ENCODE results near the gene DHX32. TPM values are rescaled to one million over a fixed set of nuclear protein-coding genes. Genes with fewer than 3 reads are reported as not detected.
A peak's percentile ranks its signal among the peaks of the same experiment; 100 is the strongest.

Gene DHX32
- total and polyA plus RNA-seq, 2 experiments from 2014 or later = 40.6 to 50.8 TPM

DNA sequence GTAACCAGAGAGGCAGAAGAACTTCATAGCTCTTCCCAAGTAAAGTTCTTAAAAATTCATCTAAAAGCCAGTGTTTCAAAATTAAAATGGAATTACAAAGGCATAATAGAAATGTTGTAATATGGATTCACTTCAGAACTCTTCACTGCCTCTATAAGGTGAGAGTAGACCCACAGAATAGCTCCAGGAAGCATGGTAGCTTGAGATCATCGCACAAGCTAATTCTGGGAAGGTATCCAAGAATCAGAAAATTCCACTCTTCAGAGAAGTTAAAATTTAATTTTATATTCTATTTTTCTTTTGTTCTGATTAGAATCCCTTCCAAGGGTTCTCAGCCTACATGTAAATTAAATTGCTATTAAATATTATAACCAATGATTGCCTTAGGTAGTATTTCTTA lies 1.5 kb upstream of the DHX32 start:
- Histone ChIP-seq H3K4me1 (ENCODE audit: insufficient read depth) (peaks cover 7% of the 10 kb centered on the region), H3K4me2 (no peak overlapping the region), H2AFZ (no peak overlapping the region), H4K20me1 (ENCODE audit: insufficient read depth, poor library complexity, severe bottlenecking) (no peaks in the 10 kb centered on the region), H3K9me3 (ENCODE audit: low read depth) (no peaks in the 10 kb centered on the region), H3K79me2 (peaks cover 50% of the 10 kb centered on the region), H3K27ac (no peak overlapping the region), H3K4me3 (no peak overlapping the region), H3K36me3 (replicated peaks; ENCODE audit: insufficient read depth, low read depth) (no peaks in the 10 kb centered on the region), H3K27me3 (no peaks in the 10 kb centered on the region), H3K9me2 (replicated peaks; ENCODE audit: insufficient read depth) (no peaks in the 10 kb centered on the region)
- TF ChIP-seq, protein P1, sequence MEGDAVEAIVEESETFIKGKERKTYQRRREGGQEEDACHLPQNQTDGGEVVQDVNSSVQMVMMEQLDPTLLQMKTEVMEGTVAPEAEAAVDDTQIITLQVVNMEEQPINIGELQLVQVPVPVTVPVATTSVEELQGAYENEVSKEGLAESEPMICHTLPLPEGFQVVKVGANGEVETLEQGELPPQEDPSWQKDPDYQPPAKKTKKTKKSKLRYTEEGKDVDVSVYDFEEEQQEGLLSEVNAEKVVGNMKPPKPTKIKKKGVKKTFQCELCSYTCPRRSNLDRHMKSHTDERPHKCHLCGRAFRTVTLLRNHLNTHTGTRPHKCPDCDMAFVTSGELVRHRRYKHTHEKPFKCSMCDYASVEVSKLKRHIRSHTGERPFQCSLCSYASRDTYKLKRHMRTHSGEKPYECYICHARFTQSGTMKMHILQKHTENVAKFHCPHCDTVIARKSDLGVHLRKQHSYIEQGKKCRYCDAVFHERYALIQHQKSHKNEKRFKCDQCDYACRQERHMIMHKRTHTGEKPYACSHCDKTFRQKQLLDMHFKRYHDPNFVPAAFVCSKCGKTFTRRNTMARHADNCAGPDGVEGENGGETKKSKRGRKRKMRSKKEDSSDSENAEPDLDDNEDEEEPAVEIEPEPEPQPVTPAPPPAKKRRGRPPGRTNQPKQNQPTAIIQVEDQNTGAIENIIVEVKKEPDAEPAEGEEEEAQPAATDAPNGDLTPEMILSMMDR (IDR thresholded peaks at IDR 0.05; ENCODE audit: poor library complexity) = no peak
- TF ChIP-seq EZH2 (IDR thresholded peaks at IDR 0.05; ENCODE audit: borderline replicate concordance) (no peak), EZH2phosphoT487 (IDR thresholded peaks at IDR 0.05; ENCODE audit: low read depth, severe bottlenecking, unreplicated experiment) (no peak)
- WGBS (ENCODE audit: low lambda C conversion rate, missing lambda C conversion rate) = 97% methylated on average over 1 of the region's 1 CpG
- no peak for DNase-seq (ENCODE audit: low spot score)

GRCh38 chr10:125880719-125881118 lies 373 bp downstream of the DHX32 start:
- no peaks in the 10 kb centered on the region for H4K20me1 ChIP-seq (ENCODE audit: insufficient read depth, poor library complexity, severe bottlenecking)
- no peak for TF ChIP-seq EZH2 (IDR thresholded peaks at IDR 0.05; ENCODE audit: borderline replicate concordance)
- TF ChIP-seq, protein P1 (IDR thresholded peaks at IDR 0.05; ENCODE audit: poor library complexity) = no peak
- no peak for TF ChIP-seq EZH2phosphoT487 (IDR thresholded peaks at IDR 0.05; ENCODE audit: low read depth, severe bottlenecking, unreplicated experiment)
- peak overlapping the region; percentile 11 for H3K4me3 ChIP-seq
- H3K4me2 ChIP-seq = peak overlapping the region; percentile 66
- 30% methylated on average over 6 of the region's 6 CpGs for WGBS (ENCODE audit: low lambda C conversion rate, missing lambda C conversion rate)
- H3K9me2 ChIP-seq (replicated peaks; ENCODE audit: insufficient read depth) = no peaks in the 10 kb centered on the region
- DNase-seq (ENCODE audit: low spot score) = no peak
- H3K36me3 ChIP-seq (replicated peaks; ENCODE audit: insufficient read depth, low read depth) = no peaks in the 10 kb centered on the region
- no peaks in the 10 kb centered on the region for H3K27me3 ChIP-seq
- peaks cover 7% of the 10 kb centered on the region for H3K4me1 ChIP-seq (ENCODE audit: insufficient read depth)
- H3K9me3 ChIP-seq (ENCODE audit: low read depth) = peaks cover 8% of the 10 kb centered on the region
- peak overlapping the region; percentile 7 for H2AFZ ChIP-seq
- H3K79me2 ChIP-seq = peaks cover 48% of the 10 kb centered on the region
- H3K27ac ChIP-seq = peak overlapping the region; percentile 63

DNA sequence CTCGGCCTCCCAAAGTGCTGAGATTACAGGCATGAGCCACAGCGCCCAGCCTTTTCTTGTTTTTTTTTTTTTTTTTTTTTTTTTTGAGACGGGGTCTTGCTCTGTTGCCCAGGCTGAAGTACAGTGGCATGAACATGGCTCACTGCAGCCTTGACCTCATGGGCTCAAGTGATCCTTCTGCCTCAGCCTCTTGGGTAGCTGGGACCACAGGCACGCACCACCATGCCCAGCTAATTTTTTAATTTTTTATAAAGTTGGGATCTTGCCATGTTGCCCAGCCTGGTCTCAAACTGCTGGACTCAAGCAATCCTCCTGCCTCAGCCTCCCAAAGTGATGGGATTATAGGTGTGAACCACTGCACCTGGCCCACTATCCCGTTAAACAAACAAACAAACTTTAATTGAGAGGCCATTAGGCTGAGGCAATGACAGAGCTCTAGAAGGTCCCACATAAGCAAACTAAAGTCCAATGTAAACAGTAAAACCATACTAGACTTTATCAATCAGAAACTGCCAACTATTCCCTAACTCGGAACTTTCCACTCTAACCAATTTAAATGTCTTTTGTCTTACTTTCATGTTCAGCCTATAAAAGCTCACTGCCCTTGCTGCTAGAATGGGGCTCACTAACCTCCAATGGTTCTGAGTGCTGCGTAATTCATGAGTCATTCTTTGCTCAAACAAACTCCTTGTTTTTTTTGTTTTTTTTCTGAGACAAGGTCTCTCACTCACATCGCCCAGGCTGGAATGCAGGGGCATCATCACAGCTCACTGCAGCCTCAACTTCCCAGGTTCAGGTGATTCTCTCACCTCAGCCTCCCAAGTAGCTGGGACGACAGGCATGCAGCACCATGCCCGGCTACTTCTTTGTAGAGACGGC lies 1.9 kb downstream of the DHX32 start:
- DNase-seq (ENCODE audit: low spot score) = peak; percentile 55
- Histone ChIP-seq H3K27me3 (no peaks in the 10 kb centered on the region), H3K9me2 (replicated peaks; ENCODE audit: insufficient read depth) (no peaks in the 10 kb centered on the region), H3K4me1 (ENCODE audit: insufficient read depth) (peaks cover 7% of the 10 kb centered on the region), H3K36me3 (replicated peaks; ENCODE audit: insufficient read depth, low read depth) (peaks cover 4% of the 10 kb centered on the region), H3K79me2 (peaks cover 39% of the 10 kb centered on the region), H3K27ac (peak overlapping the region; percentile 59), H3K9me3 (ENCODE audit: low read depth) (peaks cover 8% of the 10 kb centered on the region), H2AFZ (no peak overlapping the region), H3K4me3 (no peak overlapping the region), H4K20me1 (ENCODE audit: insufficient read depth, poor library complexity, severe bottlenecking) (no peaks in the 10 kb centered on the region), H3K4me2 (peak overlapping the region; percentile 10)
- TF ChIP-seq, protein P1 (IDR thresholded peaks at IDR 0.05; ENCODE audit: poor library complexity) = no peak
- TF ChIP-seq EZH2 (IDR thresholded peaks at IDR 0.05; ENCODE audit: borderline replicate concordance) = no peak
- TF ChIP-seq EZH2phosphoT487 (IDR thresholded peaks at IDR 0.05; ENCODE audit: low read depth, severe bottlenecking, unreplicated experiment) = no peak
- 78% methylated on average over 10 of the region's 11 CpGs for WGBS (ENCODE audit: low lambda C conversion rate, missing lambda C conversion rate)

All from hepatocyte (in vitro differentiated cells).